ENCODE results near the gene PGPEP1. TPM values are rescaled to one million over a fixed set of nuclear protein-coding genes. Genes with fewer than 3 reads are reported as not detected.

PGPEP1 gene
- total and polyA plus RNA-seq, 12 donors, result 10.0 to 61.3 (median 45.2) TPM

DNA sequence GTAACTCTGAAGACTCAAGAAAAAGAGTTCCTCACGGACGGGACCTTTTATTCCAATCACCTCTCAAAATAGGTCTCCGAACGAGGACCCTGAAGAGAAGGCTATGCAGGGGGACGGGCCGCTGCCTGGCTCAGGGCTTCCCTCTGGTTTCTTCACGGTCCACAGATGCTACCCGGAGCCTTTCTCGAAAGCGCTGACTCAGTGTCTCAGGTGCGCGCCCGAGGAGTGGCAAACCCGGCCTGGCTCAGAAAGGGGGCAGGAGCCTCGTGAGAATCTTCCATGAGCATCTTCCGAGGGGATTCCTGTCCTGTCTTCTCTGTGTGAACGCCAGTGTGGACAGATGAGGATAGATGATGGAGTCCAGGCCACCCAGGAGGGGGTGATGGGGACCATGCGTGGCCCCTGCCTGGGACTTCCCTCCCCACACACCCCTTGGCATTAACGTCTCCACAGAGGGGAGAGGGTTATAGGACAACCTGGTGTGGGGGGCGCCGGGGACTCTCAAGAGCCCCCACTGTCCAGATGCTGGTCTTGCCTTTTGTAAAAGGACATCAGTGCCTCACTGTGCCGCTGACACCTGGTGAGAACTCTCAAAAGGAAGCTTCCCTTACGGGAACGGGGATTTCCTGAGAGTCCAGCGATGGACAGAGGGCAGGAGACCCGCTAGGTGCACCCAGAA, 34.0 kb upstream of the PGPEP1 start:
- peaks cover 0 to 48% (median 6%) of the 10 kb centered on the region in 9 donors for H3K36me3 ChIP-seq
- peaks cover 24 to 65% (median 49%) of the 10 kb centered on the region in 9 donors for H3K4me1 ChIP-seq
- DNase-seq (no peak), ATAC-seq (no peak)
- no peaks in the 10 kb centered on the region for H3K27me3 ChIP-seq
- no peak overlapping the region for H3K4me3 ChIP-seq
- intact Hi-C loops (cut with DNase I), result loop anchor here in 1 of 10 donors (2.0 kb wide), 1 partner anchor 14 kb away; no protein-coding TSS in a partner anchor
- H3K27ac ChIP-seq, result peak overlapping the region; percentile 6 to 100 (median 98)
- H3K9me3 ChIP-seq, result no peaks in the 10 kb centered on the region
- TF ChIP-seq, protein P1, sequence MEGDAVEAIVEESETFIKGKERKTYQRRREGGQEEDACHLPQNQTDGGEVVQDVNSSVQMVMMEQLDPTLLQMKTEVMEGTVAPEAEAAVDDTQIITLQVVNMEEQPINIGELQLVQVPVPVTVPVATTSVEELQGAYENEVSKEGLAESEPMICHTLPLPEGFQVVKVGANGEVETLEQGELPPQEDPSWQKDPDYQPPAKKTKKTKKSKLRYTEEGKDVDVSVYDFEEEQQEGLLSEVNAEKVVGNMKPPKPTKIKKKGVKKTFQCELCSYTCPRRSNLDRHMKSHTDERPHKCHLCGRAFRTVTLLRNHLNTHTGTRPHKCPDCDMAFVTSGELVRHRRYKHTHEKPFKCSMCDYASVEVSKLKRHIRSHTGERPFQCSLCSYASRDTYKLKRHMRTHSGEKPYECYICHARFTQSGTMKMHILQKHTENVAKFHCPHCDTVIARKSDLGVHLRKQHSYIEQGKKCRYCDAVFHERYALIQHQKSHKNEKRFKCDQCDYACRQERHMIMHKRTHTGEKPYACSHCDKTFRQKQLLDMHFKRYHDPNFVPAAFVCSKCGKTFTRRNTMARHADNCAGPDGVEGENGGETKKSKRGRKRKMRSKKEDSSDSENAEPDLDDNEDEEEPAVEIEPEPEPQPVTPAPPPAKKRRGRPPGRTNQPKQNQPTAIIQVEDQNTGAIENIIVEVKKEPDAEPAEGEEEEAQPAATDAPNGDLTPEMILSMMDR (IDR thresholded peaks at IDR 0.05), result no peak
- WGBS, 2 donors, result 85 to 87% methylated on average over 26 of the region's 26 CpGs

DNA sequence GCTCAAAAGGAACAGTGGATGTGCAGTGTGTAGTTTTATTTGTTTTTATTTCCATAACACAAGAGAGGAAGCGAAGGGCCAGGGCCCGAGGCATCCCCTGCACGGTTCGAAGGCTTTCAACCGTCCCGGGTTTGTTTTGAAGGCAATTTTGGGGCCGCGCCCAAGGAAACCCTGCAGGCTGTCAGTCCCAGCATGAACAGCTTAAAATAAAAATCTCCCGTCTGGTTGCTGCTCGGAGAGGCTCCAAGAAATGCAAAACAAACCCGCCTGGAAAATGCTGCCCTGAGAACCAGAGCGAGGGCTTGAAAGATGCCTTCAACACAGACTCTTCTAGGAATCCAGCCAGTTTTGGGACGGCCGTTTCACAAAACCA, 33.5 kb upstream of the PGPEP1 start:
- ATAC-seq (no peak), DNase-seq (no peak)
- peak overlapping the region in 9 of 10 donors; percentile 58 to 100 (median 98) for H3K27ac ChIP-seq
- 76 to 78% methylated on average over 14 of the region's 14 CpGs for WGBS, 2 donors
- H3K36me3 ChIP-seq, result peaks cover 0 to 53% (median 6%) of the 10 kb centered on the region in 9 donors
- no peak overlapping the region for H3K4me3 ChIP-seq
- intact Hi-C loops (cut with DNase I), result loop anchor here in 1 of 10 donors (2.0 kb wide), 1 partner anchor 14 kb away; no protein-coding TSS in a partner anchor
- peaks cover 24 to 59% (median 49%) of the 10 kb centered on the region in 9 donors for H3K4me1 ChIP-seq
- H3K27me3 ChIP-seq, result no peaks in the 10 kb centered on the region
- no peaks in the 10 kb centered on the region for H3K9me3 ChIP-seq
- TF ChIP-seq, protein P1 (IDR thresholded peaks at IDR 0.05), result no peak

DNA sequence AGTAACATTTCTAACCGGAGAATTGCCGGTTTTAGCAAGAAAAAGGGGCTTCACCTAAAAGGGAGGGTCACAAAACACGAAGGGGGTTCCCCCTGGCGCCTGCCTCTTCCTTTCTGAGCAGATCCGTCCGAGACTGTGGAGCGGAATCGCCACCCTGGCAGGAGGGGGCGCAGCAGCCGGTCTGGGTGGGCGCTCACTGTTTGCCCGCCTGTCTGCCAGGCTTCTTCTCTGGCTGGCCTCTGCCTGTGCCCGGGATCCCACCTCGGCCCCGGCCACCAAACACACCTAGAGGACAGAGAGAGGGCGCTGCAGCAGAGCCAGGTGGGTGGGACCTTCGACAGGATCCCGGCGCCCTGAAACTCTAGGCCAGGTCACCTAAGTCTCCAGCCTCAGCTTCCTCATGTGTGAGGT, 33.1 kb upstream of the PGPEP1 start:
- H3K36me3 ChIP-seq, result peaks cover 0 to 57% (median 6%) of the 10 kb centered on the region in 9 donors
- peak overlapping the region in 9 of 10 donors; percentile 58 to 100 (median 98) for H3K27ac ChIP-seq

More for the DNA sequence above, 33.1 kb upstream of the PGPEP1 start:
- Histone ChIP-seq H3K4me3 (no peak overlapping the region), H3K9me3 (no peaks in the 10 kb centered on the region), H3K27me3 (no peaks in the 10 kb centered on the region), H3K4me1 (peaks cover 24 to 55% (median 47%) of the 10 kb centered on the region in 9 donors)
- WGBS, 2 donors, result 87 to 90% methylated on average over 19 of the region's 19 CpGs
- intact Hi-C loops (cut with DNase I), result loop anchor here in 1 of 10 donors (2.0 kb wide), 1 partner anchor 14 kb away; no protein-coding TSS in a partner anchor
- DNase-seq (no peak), ATAC-seq (no peak)
- TF ChIP-seq, protein P1 (IDR thresholded peaks at IDR 0.05), result no peak

Measured in heart right ventricle (tissue), 16 donors.